Measurements from ENCODE around the gene ZFP57.
"Not testable (repeated sequence)": the region's sequence is repeated elsewhere in the genome, so short reads cannot be mapped to it uniquely, and the experiment has no call there.

Gene ZFP57

GRCh38 chr6:29667158-29667557, 13.8 kb downstream of the ZFP57 start:
- Histone ChIP-seq H3K9ac (no peak overlapping the region), H3K27me3 (ENCODE audit: control insufficient read depth, insufficient read depth, low read length) (no peaks in the 10 kb centered on the region), H3K9me3 (ENCODE audit: control insufficient read depth, low read length) (no peaks in the 10 kb centered on the region), H3K4me2 (ENCODE audit: low read length) (no peak overlapping the region), H3K27ac (no peak overlapping the region), H3K36me3 (ENCODE audit: control insufficient read depth, insufficient read depth, low read length) (no peaks in the 10 kb centered on the region), H3K4me3 (ENCODE audit: low read depth, low read length) (no peak overlapping the region), H2AFZ (no peak overlapping the region), H3K79me2 (no peaks in the 10 kb centered on the region), H3K4me1 (no peaks in the 10 kb centered on the region)
- no peak for TF ChIP-seq CTCF (IDR thresholded peaks at IDR 0.05)

- Histone ChIP-seq H3K27ac (no peak overlapping the region), H3K79me2 (no peaks in the 10 kb centered on the region), H3K9ac (no peak overlapping the region), H3K36me3 (ENCODE audit: control insufficient read depth, insufficient read depth, low read length) (no peaks in the 10 kb centered on the region), H3K4me3 (ENCODE audit: low read depth, low read length) (no peak overlapping the region), H3K27me3 (ENCODE audit: control insufficient read depth, insufficient read depth, low read length) (no peaks in the 10 kb centered on the region), H3K9me3 (ENCODE audit: control insufficient read depth, low read length) (no peaks in the 10 kb centered on the region), H3K4me2 (ENCODE audit: low read length) (no peak overlapping the region), H2AFZ (no peak overlapping the region), H3K4me1 (no peaks in the 10 kb centered on the region)
- no peak for TF ChIP-seq CTCF (IDR thresholded peaks at IDR 0.05)
Measured at GRCh38 chr6:29666826-29667130, 14.2 kb downstream of the ZFP57 start.

- Histone ChIP-seq H3K27me3 (ENCODE audit: control insufficient read depth, insufficient read depth, low read length) (no peaks in the 10 kb centered on the region), H3K4me2 (ENCODE audit: low read length) (no peak overlapping the region), H3K9me3 (ENCODE audit: control insufficient read depth, low read length) (no peaks in the 10 kb centered on the region), H3K27ac (no peak overlapping the region), H3K9ac (no peak overlapping the region), H3K79me2 (no peaks in the 10 kb centered on the region), H3K36me3 (ENCODE audit: control insufficient read depth, insufficient read depth, low read length) (no peaks in the 10 kb centered on the region), H3K4me3 (ENCODE audit: low read depth, low read length) (no peak overlapping the region), H3K4me1 (no peaks in the 10 kb centered on the region), H2AFZ (no peak overlapping the region)
- no peak for TF ChIP-seq CTCF (IDR thresholded peaks at IDR 0.05)
Measured at GRCh38 chr6:29665942-29666825, 14.8 kb downstream of the ZFP57 start.

- H3K27me3 ChIP-seq (ENCODE audit: control insufficient read depth, insufficient read depth, low read length), result no peaks in the 10 kb centered on the region
- no peak overlapping the region for H2AFZ ChIP-seq
- TF ChIP-seq CTCF (IDR thresholded peaks at IDR 0.05), result no peak
- no peak overlapping the region for H3K4me2 ChIP-seq (ENCODE audit: low read length)
- no peaks in the 10 kb centered on the region for H3K79me2 ChIP-seq
- H3K36me3 ChIP-seq (ENCODE audit: control insufficient read depth, insufficient read depth, low read length), result no peaks in the 10 kb centered on the region
- no peaks in the 10 kb centered on the region for H3K9me3 ChIP-seq (ENCODE audit: control insufficient read depth, low read length)
- H3K4me1 ChIP-seq, result no peaks in the 10 kb centered on the region
- H3K9ac ChIP-seq, result no peak overlapping the region
- H3K4me3 ChIP-seq (ENCODE audit: low read depth, low read length), result no peak overlapping the region
- H3K27ac ChIP-seq, result no peak overlapping the region
Measured at GRCh38 chr6:29663300-29664042, 17.5 kb downstream of the ZFP57 start.

GRCh38 chr6:29661502-29662141, 19.3 kb downstream of the ZFP57 start:
- H3K27me3 ChIP-seq (ENCODE audit: control insufficient read depth, insufficient read depth, low read length); H3K9ac ChIP-seq; H3K4me2 ChIP-seq (ENCODE audit: low read length); H3K4me1 ChIP-seq; H3K27ac ChIP-seq; H2AFZ ChIP-seq; H3K4me3 ChIP-seq (ENCODE audit: low read depth, low read length); H3K9me3 ChIP-seq (ENCODE audit: control insufficient read depth, low read length); H3K36me3 ChIP-seq (ENCODE audit: control insufficient read depth, insufficient read depth, low read length); H3K79me2 ChIP-seq: not testable (repeated sequence)
